Measurements from ENCODE around the gene KLRF1. TPM values are rescaled to one million over a fixed set of nuclear protein-coding genes. Genes with fewer than 3 reads are reported as not detected.

Gene KLRF1
- polyA plus RNA-seq, 1 of the 3 experiments (the other 2 are of a cell fraction): not detected

- Histone ChIP-seq H3K79me2 (ENCODE audit: insufficient read depth) (no peaks in the 10 kb centered on the region), H2AFZ (ENCODE audit: low read depth) (no peak overlapping the region), H3K27me3 (ENCODE audit: insufficient read depth) (peaks cover 18% of the 10 kb centered on the region; the same call in 1 of the 2 replicates), H3K4me2 (no peak overlapping the region), H3K27ac (ENCODE audit: low read depth in 2 of 2, low read length in 1 of 2) (no peak overlapping the region), H3K9ac (no peak overlapping the region), H3F3A (replicated peaks; ENCODE audit: insufficient read depth) (no peaks in the 10 kb centered on the region), H3K9me2 (no peaks in the 10 kb centered on the region), H3K4me1 (ENCODE audit: control insufficient read depth in 1 of 2, insufficient read depth in 2 of 2, low read depth in 1 of 2, low read length in 1 of 2) (no peaks in the 10 kb centered on the region), H3K9me3 (no peaks in the 10 kb centered on the region), H4K20me1 (ENCODE audit: insufficient read depth) (no peaks in the 10 kb centered on the region), H3K36me3 (replicated peaks in 1 of 2; ENCODE audit: control insufficient read depth in 1 of 2, insufficient read depth in 2 of 2, low read length in 1 of 2) (no peaks in the 10 kb centered on the region), H3K4me3 (ENCODE audit: low read depth in 2 of 2, low read length in 1 of 2) (no peak overlapping the region)
- ChIA-PET CTCF (no interaction called here), POLR2A (no interaction called here)
- no peak for DNase-seq
- TF ChIP-seq PBX3 (IDR thresholded peaks at IDR 0.05) (no peak), YY1 (IDR thresholded peaks at IDR 0.05; ENCODE audit: low read depth) (no peak), TEAD4 (IDR thresholded peaks at IDR 0.05; ENCODE audit: borderline replicate concordance, insufficient read depth) (no peak), NFIC (IDR thresholded peaks at IDR 0.05; ENCODE audit: borderline replicate concordance) (no peak), USF2 (IDR thresholded peaks at IDR 0.05; ENCODE audit: borderline replicate concordance, low read depth, low read length) (no peak)
- TF ChIP-seq, protein P1, sequence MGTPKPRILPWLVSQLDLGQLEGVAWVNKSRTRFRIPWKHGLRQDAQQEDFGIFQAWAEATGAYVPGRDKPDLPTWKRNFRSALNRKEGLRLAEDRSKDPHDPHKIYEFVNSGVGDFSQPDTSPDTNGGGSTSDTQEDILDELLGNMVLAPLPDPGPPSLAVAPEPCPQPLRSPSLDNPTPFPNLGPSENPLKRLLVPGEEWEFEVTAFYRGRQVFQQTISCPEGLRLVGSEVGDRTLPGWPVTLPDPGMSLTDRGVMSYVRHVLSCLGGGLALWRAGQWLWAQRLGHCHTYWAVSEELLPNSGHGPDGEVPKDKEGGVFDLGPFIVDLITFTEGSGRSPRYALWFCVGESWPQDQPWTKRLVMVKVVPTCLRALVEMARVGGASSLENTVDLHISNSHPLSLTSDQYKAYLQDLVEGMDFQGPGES (IDR thresholded peaks at IDR 0.05; ENCODE audit: low read depth, low read length): no peak
- TF ChIP-seq, protein P2, sequence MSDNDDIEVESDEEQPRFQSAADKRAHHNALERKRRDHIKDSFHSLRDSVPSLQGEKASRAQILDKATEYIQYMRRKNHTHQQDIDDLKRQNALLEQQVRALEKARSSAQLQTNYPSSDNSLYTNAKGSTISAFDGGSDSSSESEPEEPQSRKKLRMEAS (IDR thresholded peaks at IDR 0.05; ENCODE audit: low read depth): no peak
Measured at GRCh38 chr12:9809866-9810265, 17.4 kb upstream of the KLRF1 start.

DNA sequence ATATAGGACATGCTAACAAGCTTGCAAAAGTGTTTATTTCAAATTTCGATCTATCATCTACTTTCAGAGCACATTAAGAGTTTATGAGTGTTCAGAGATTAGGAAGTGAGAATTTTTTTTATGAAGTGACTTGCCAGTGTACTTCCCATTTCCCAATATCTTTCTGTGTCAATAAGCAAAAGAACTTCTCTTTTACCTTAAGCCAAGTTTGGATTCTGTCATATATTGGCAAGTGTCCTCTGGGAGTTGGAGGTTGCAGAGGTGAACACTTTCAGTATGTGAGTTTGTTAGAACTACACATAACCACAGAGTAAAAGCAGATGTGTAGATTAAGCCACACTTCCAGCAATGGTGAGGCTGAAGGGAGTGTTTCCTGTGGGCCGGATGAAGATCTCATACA, 16.6 kb upstream of the KLRF1 start:
- Histone ChIP-seq H2AFZ (ENCODE audit: low read depth) (no peak overlapping the region), H3K9me2 (no peaks in the 10 kb centered on the region), H3K4me2 (no peak overlapping the region), H3K79me2 (ENCODE audit: insufficient read depth) (no peaks in the 10 kb centered on the region), H3K27me3 (ENCODE audit: insufficient read depth) (peaks cover 23% of the 10 kb centered on the region; the same call in 1 of the 2 replicates), H3F3A (replicated peaks; ENCODE audit: insufficient read depth) (no peaks in the 10 kb centered on the region), H3K4me3 (ENCODE audit: low read depth in 2 of 2, low read length in 1 of 2) (no peak overlapping the region), H3K9me3 (no peaks in the 10 kb centered on the region), H3K4me1 (ENCODE audit: control insufficient read depth in 1 of 2, insufficient read depth in 2 of 2, low read depth in 1 of 2, low read length in 1 of 2) (no peaks in the 10 kb centered on the region), H3K36me3 (replicated peaks in 1 of 2; ENCODE audit: control insufficient read depth in 1 of 2, insufficient read depth in 2 of 2, low read length in 1 of 2) (no peaks in the 10 kb centered on the region), H3K27ac (ENCODE audit: low read depth in 2 of 2, low read length in 1 of 2) (no peak overlapping the region), H3K9ac (no peak overlapping the region), H4K20me1 (ENCODE audit: insufficient read depth) (no peaks in the 10 kb centered on the region)
- CTCF ChIA-PET: interaction anchor here (1.0 kb wide), 1 partner anchor 62 kb away, joined by 3 read pairs; no protein-coding TSS in a partner anchor
- 3% methylated on average over 2 of the region's 2 CpGs for WGBS (ENCODE audit: low lambda C conversion rate)
- DNase-seq: no peak
- POLR2A ChIA-PET: no interaction called here
- TF ChIP-seq JUND (IDR thresholded peaks at IDR 0.05) (no peak), MEF2A (IDR thresholded peaks at IDR 0.05; ENCODE audit: borderline replicate concordance, low read depth) (no peak), FOXJ3 (CRISPR knock-in tag; IDR thresholded peaks at IDR 0.05) (no peak), CTCF (IDR thresholded peaks at IDR 0.05) (no peak), YY1 (IDR thresholded peaks at IDR 0.05; ENCODE audit: low read depth) (no peak), GABPA (IDR thresholded peaks at IDR 0.05; ENCODE audit: low read depth) (no peak), POLR2AphosphoS5 (IDR thresholded peaks at IDR 0.05; ENCODE audit: low read depth, low read length) (no peak), TEAD4 (IDR thresholded peaks at IDR 0.05; ENCODE audit: borderline replicate concordance, insufficient read depth) (no peak), NRF1 (IDR thresholded peaks at IDR 0.05; ENCODE audit: low read depth, low read length) (no peak), GATA2 (CRISPR knock-in tag; IDR thresholded peaks at IDR 0.05) (no peak), USF1 (IDR thresholded peaks at IDR 0.05; ENCODE audit: borderline replicate concordance, low read depth) (no peak), TAF1 (IDR thresholded peaks at IDR 0.05; ENCODE audit: borderline replicate concordance, low read depth, low read length) (no peak), RXRA (IDR thresholded peaks at IDR 0.05; ENCODE audit: borderline replicate concordance, low read depth) (no peak)
- TF ChIP-seq, protein P3, sequence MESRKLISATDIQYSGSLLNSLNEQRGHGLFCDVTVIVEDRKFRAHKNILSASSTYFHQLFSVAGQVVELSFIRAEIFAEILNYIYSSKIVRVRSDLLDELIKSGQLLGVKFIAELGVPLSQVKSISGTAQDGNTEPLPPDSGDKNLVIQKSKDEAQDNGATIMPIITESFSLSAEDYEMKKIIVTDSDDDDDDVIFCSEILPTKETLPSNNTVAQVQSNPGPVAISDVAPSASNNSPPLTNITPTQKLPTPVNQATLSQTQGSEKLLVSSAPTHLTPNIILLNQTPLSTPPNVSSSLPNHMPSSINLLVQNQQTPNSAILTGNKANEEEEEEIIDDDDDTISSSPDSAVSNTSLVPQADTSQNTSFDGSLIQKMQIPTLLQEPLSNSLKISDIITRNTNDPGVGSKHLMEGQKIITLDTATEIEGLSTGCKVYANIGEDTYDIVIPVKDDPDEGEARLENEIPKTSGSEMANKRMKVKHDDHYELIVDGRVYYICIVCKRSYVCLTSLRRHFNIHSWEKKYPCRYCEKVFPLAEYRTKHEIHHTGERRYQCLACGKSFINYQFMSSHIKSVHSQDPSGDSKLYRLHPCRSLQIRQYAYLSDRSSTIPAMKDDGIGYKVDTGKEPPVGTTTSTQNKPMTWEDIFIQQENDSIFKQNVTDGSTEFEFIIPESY (IDR thresholded peaks at IDR 0.05; ENCODE audit: borderline replicate concordance, low read depth): no peak
- TF ChIP-seq, protein P1 (IDR thresholded peaks at IDR 0.05; ENCODE audit: low read depth, low read length): no peak
